ENCODE results near the gene DNAH17.

DNAH17 gene

GRCh38 chr17:78438694-78439325, 138.4 kb downstream of the DNAH17 start:
- Histone ChIP-seq H3K27ac (no peak overlapping the region), H3K79me2 (no peaks in the 10 kb centered on the region), H3K9me3 (ENCODE audit: control insufficient read depth, low read length) (no peaks in the 10 kb centered on the region), H3K4me3 (ENCODE audit: low read depth, low read length) (no peak overlapping the region), H3K36me3 (ENCODE audit: control insufficient read depth, insufficient read depth, low read length) (no peaks in the 10 kb centered on the region), H2AFZ (no peak overlapping the region), H3K9ac (no peak overlapping the region), H3K4me2 (ENCODE audit: low read length) (no peak overlapping the region), H3K4me1 (no peaks in the 10 kb centered on the region), H3K27me3 (ENCODE audit: control insufficient read depth, insufficient read depth, low read length) (no peaks in the 10 kb centered on the region)
- TF ChIP-seq CTCF (IDR thresholded peaks at IDR 0.05): no peak

GRCh38 chr17:78438271-78438691, 138.9 kb downstream of the DNAH17 start:
- Histone ChIP-seq H3K79me2 (no peaks in the 10 kb centered on the region), H3K9ac (no peak overlapping the region), H2AFZ (no peak overlapping the region), H3K27ac (no peak overlapping the region), H3K9me3 (ENCODE audit: control insufficient read depth, low read length) (no peaks in the 10 kb centered on the region), H3K36me3 (ENCODE audit: control insufficient read depth, insufficient read depth, low read length) (no peaks in the 10 kb centered on the region), H3K4me1 (no peaks in the 10 kb centered on the region), H3K27me3 (ENCODE audit: control insufficient read depth, insufficient read depth, low read length) (no peaks in the 10 kb centered on the region), H3K4me3 (ENCODE audit: low read depth, low read length) (no peak overlapping the region), H3K4me2 (ENCODE audit: low read length) (no peak overlapping the region)
- TF ChIP-seq CTCF (IDR thresholded peaks at IDR 0.05): no peak

GRCh38 chr17:78437508-78438169, 139.6 kb downstream of the DNAH17 start:
- no peak overlapping the region for H3K4me2 ChIP-seq (ENCODE audit: low read length)
- H3K27ac ChIP-seq: no peak overlapping the region
- H3K9me3 ChIP-seq (ENCODE audit: control insufficient read depth, low read length): no peaks in the 10 kb centered on the region
- H3K79me2 ChIP-seq: no peaks in the 10 kb centered on the region
- H3K27me3 ChIP-seq (ENCODE audit: control insufficient read depth, insufficient read depth, low read length): no peaks in the 10 kb centered on the region
- no peak for TF ChIP-seq CTCF (IDR thresholded peaks at IDR 0.05)
- no peaks in the 10 kb centered on the region for H3K36me3 ChIP-seq (ENCODE audit: control insufficient read depth, insufficient read depth, low read length)
- no peak overlapping the region for H3K9ac ChIP-seq
- no peak overlapping the region for H3K4me3 ChIP-seq (ENCODE audit: low read depth, low read length)
- H2AFZ ChIP-seq: no peak overlapping the region
- no peaks in the 10 kb centered on the region for H3K4me1 ChIP-seq

GRCh38 chr17:78435330-78436005, 141.7 kb downstream of the DNAH17 start:
- Histone ChIP-seq H3K4me1 (no peaks in the 10 kb centered on the region), H3K9me3 (ENCODE audit: control insufficient read depth, low read length) (no peaks in the 10 kb centered on the region), H3K36me3 (ENCODE audit: control insufficient read depth, insufficient read depth, low read length) (no peaks in the 10 kb centered on the region), H3K4me2 (ENCODE audit: low read length) (no peak overlapping the region), H3K27ac (no peak overlapping the region), H3K79me2 (no peaks in the 10 kb centered on the region), H3K9ac (no peak overlapping the region), H3K27me3 (ENCODE audit: control insufficient read depth, insufficient read depth, low read length) (no peaks in the 10 kb centered on the region), H3K4me3 (ENCODE audit: low read depth, low read length) (no peak overlapping the region), H2AFZ (no peak overlapping the region)
- no peak for TF ChIP-seq CTCF (IDR thresholded peaks at IDR 0.05)
